Karpas-422 (cell line): Measurements from ENCODE around the gene RPL5. TPM values are rescaled to one million over a fixed set of nuclear protein-coding genes. Genes with fewer than 3 reads are reported as not detected.

Experiments used
- DNase-seq: peaks from one replicate; pipeline ENCODE4 v3.0.0-alpha.2; 2015
- H2AFZ ChIP-seq: fragments of 200-600 bp; sonication (generic); 2 replicates; pipeline ENCODE4 v1.6.1; 2014; ENCODE audit warnings: antibody characterized with exemption, low read length, mixed read lengths
- H3K27ac ChIP-seq: fragments of 200-600 bp; sonication (generic); 2 replicates; pipeline ENCODE4 v1.5.1; 2014; ENCODE audit warnings: mild to moderate bottlenecking, low read length, moderate library complexity
- H3K27me3 ChIP-seq: fragments of 200-600 bp; sonication (generic); 2 replicates; pipeline ENCODE4 v1.6.1; 2014; ENCODE audit warnings: low read length, mixed read lengths
- H3K36me3 ChIP-seq: fragments of 200-600 bp; sonication (generic); 2 replicates; pipeline ENCODE4 v1.6.1; 2014; ENCODE audit warnings: low read length, mixed read lengths; ENCODE audit not compliant: insufficient read depth
- H3K4me1 ChIP-seq: fragments of 200-600 bp; sonication (generic); 2 replicates; pipeline ENCODE4 v1.6.1; 2014; ENCODE audit warnings: mild to moderate bottlenecking, low read length, mixed read lengths
- H3K4me2 ChIP-seq: fragments of 200-600 bp; sonication (generic); 2 replicates; pipeline ENCODE4 v1.6.1; 2014; ENCODE audit warnings: low read length, low read depth, mild to moderate bottlenecking; ENCODE audit not compliant: poor library complexity, severe bottlenecking
- H3K4me3 ChIP-seq: fragments of 200-600 bp; sonication (generic); 2 replicates; pipeline ENCODE4 v1.5.1; 2014; ENCODE audit warnings: mild to moderate bottlenecking, antibody characterized with exemption, low read length, mixed read lengths
- H3K79me2 ChIP-seq: fragments of 200-600 bp; sonication (generic); 2 replicates; pipeline ENCODE4 v1.6.1; 2014; ENCODE audit warnings: mild to moderate bottlenecking, low read length, mixed read lengths
- H3K9ac ChIP-seq: fragments of 200-600 bp; sonication (generic); 2 replicates; pipeline ENCODE4 v1.6.0; 2014; ENCODE audit warnings: low read length
- H3K9me2 ChIP-seq: fragments of 200-600 bp; sonication (generic), shearing (Covaris generic); replicated peaks from 2 replicates; pipeline ENCODE4 v1.6.0; 2014; ENCODE audit warnings: mild to moderate bottlenecking, low read length, moderate library complexity; ENCODE audit not compliant: insufficient read depth
- H3K9me3 ChIP-seq: fragments of 300-700, 200-600 bp; sonication (generic); 2 replicates; pipeline ENCODE4 v1.6.1; 2014; ENCODE audit warnings: low read length, mixed read lengths
- H4K20me1 ChIP-seq: fragments of 200-600 bp; sonication (generic); 2 replicates; pipeline ENCODE4 v1.6.1; 2014; ENCODE audit warnings: mild to moderate bottlenecking, antibody characterized with exemption, low read length, low read depth; ENCODE audit not compliant: insufficient read depth
- total RNA-seq: library from RNA; depleted of rRNA; stranded (reverse); fragments of >200 nt; shearing (Covaris generic); gene quantifications from 2 replicates; pipeline ENCODE4 v1.2.3, GENCODE V29; 2014; ENCODE audit warnings: low replicate concordance

Gene RPL5
- total RNA-seq, 1 experiment from 2014 or later, result 2,490 TPM

DNA sequence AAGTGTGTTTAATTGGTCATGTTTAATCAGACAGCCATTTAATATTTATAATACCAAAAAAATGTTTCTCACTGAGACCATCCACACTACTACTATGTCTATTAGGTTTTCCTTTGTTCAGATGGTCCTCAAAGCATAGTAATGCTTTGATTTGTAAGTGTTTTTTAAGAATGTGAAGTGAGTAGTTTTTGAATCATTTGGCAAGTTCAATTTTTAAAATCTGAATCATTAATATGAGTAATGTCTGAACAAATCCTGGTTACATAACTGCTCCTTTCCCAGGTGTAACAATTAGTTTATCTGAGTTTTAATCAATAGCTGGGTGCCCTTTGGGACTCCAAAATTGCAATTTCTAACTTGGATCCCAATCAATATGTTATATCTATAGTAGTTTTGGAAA is 23.5 kb upstream of the RPL5 start:
- H3K27me3 ChIP-seq, result no peaks in the 10 kb centered on the region
- no peak overlapping the region for H3K4me2 ChIP-seq
- no peak overlapping the region for H2AFZ ChIP-seq
- H3K27ac ChIP-seq, result no peak overlapping the region
- H3K4me1 ChIP-seq, result no peaks in the 10 kb centered on the region
- no peak for DNase-seq
- no peaks in the 10 kb centered on the region for H3K9me2 ChIP-seq
- H3K36me3 ChIP-seq, result no peaks in the 10 kb centered on the region
- no peaks in the 10 kb centered on the region for H4K20me1 ChIP-seq
- no peak overlapping the region for H3K4me3 ChIP-seq
- H3K79me2 ChIP-seq, result no peaks in the 10 kb centered on the region
- H3K9ac ChIP-seq, result no peak overlapping the region
- H3K9me3 ChIP-seq, result no peaks in the 10 kb centered on the region

- H3K4me3 ChIP-seq, result no peak overlapping the region
- H3K27ac ChIP-seq, result no peak overlapping the region
- H3K9me2 ChIP-seq, result no peaks in the 10 kb centered on the region
- H3K9ac ChIP-seq, result no peak overlapping the region
- no peaks in the 10 kb centered on the region for H3K27me3 ChIP-seq
- H3K36me3 ChIP-seq, result no peaks in the 10 kb centered on the region
- no peaks in the 10 kb centered on the region for H3K79me2 ChIP-seq
- H2AFZ ChIP-seq, result no peak overlapping the region
- no peaks in the 10 kb centered on the region for H4K20me1 ChIP-seq
- no peaks in the 10 kb centered on the region for H3K4me1 ChIP-seq
- DNase-seq, result no peak
- no peak overlapping the region for H3K4me2 ChIP-seq
- H3K9me3 ChIP-seq, result no peaks in the 10 kb centered on the region
Observed at GRCh38 chr1:92816732-92817131, 15.1 kb upstream of the RPL5 start.

DNA sequence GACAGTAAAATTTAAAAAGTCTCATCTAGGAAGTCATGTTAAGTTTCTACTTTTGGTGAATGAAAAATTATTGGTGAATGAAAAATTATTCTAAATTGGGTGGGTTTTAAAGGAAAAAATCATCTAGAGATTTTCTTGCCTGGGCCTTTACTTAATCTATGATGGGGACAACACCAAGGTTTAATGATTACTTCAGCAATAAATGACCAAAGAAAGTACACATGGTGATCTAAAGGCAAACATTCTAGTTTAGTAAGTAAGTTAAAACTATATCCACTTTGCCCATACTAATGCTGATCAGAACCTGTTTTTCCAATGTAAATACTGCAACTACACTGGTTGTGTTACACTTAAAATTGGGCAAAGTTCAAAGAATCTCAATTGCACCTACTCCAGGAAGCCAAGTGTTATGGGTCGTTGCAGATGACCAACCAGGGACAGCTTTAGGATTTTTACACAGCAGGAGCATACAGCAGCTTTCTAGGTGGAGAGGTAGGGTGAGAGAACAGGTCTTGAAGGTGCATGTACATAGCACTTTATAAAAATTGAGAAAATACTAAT is 14.6 kb upstream of the RPL5 start:
- Histone ChIP-seq H3K9me2 (no peaks in the 10 kb centered on the region), H4K20me1 (no peaks in the 10 kb centered on the region), H3K27ac (no peak overlapping the region), H3K9ac (no peak overlapping the region), H2AFZ (no peak overlapping the region), H3K4me3 (no peak overlapping the region), H3K27me3 (no peaks in the 10 kb centered on the region), H3K4me1 (no peaks in the 10 kb centered on the region), H3K9me3 (no peaks in the 10 kb centered on the region), H3K4me2 (no peak overlapping the region), H3K79me2 (no peaks in the 10 kb centered on the region), H3K36me3 (no peaks in the 10 kb centered on the region)
- DNase-seq, result no peak

DNA sequence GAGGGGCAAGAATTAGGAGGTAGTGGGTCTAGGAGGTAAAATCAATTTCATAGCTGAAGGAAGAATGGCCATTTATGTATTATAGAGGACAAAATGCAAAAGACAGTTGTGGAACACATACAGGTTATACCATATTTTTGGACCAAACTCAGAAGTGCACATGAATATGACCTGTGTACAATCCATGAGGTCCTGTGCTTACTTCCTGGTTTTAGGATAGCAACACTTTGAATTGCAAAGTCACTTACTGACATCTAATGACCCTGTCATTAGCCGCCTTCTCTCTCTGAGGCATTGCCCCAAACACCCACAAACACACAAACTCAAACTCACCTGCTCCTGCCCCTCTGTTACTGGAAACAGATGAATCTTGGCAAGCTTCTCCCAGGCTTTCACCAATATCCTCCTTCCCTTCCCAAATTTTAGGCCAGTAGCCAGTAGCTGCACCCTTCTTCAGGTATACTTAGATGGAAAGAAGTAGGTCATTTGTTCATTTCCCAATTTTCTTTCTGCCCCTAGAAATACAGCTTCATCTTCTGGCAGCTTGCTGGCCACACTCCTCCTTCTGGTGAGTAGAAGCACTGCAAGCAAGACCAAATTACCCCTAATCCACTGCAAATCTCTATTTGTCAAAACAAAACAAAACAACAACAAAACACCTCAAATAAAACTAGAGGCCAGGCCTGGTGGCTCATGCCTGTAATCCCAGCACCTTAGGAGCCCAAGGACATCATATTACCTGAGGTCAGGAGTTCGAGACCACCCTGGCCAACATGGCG is 13.7 kb upstream of the RPL5 start:
- Histone ChIP-seq H3K27me3 (no peaks in the 10 kb centered on the region), H4K20me1 (no peaks in the 10 kb centered on the region), H3K4me2 (no peak overlapping the region), H3K4me1 (no peaks in the 10 kb centered on the region), H3K4me3 (no peak overlapping the region), H3K79me2 (no peaks in the 10 kb centered on the region), H3K9me2 (no peaks in the 10 kb centered on the region), H2AFZ (no peak overlapping the region), H3K36me3 (no peaks in the 10 kb centered on the region), H3K9me3 (no peaks in the 10 kb centered on the region), H3K27ac (no peak overlapping the region), H3K9ac (no peak overlapping the region)
- DNase-seq, result peak; percentile 71

DNA sequence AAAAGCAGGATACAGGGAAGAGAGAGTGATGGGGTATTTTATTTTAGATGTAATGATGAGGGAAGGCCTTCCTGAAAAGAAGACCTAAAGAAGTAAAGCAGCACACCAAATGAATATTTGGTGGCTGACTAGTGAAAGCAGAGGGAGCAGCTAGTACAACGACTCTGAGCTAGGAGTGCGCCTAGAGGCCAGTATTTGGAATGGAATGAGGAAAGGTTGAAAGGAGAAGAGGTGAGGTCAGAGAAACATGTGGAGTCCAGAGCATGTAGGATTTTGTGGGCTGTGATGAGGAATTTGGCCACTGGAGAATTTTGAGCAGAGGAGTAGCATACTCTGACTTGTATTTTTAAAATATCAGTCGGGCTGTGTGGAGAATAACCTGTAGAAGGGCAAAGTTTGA is 11.8 kb upstream of the RPL5 start:
- Histone ChIP-seq H3K9me2 (no peaks in the 10 kb centered on the region), H3K27ac (no peak overlapping the region), H3K4me1 (no peaks in the 10 kb centered on the region), H3K4me3 (no peak overlapping the region), H3K4me2 (no peak overlapping the region), H3K27me3 (no peaks in the 10 kb centered on the region), H4K20me1 (no peaks in the 10 kb centered on the region), H3K9ac (no peak overlapping the region), H3K79me2 (no peaks in the 10 kb centered on the region), H2AFZ (no peak overlapping the region), H3K36me3 (no peaks in the 10 kb centered on the region), H3K9me3 (no peaks in the 10 kb centered on the region)
- no peak for DNase-seq

DNA sequence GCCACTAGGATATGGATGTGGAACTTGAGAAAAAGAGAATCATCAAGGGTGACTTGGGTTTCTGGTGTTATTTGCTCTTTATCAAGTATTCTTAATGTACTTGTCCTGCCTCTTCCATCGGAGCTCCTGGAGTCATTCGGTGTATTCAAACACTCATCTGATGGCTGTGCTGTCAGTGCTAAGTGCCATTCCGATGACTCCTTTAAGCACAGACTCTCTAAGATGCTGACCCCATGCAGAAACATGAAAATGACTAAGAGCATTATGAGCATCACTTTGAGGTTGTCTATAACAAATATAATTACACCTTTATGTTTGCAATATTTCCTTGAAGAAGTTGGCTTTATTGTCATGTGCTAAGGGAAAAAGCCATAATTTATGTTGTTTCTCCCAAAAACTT is 11.3 kb upstream of the RPL5 start:
- no peaks in the 10 kb centered on the region for H3K79me2 ChIP-seq
- DNase-seq, result no peak
- no peaks in the 10 kb centered on the region for H3K9me3 ChIP-seq
- no peaks in the 10 kb centered on the region for H4K20me1 ChIP-seq
- no peaks in the 10 kb centered on the region for H3K9me2 ChIP-seq
- no peak overlapping the region for H3K4me3 ChIP-seq
- no peaks in the 10 kb centered on the region for H3K36me3 ChIP-seq
- no peaks in the 10 kb centered on the region for H3K27me3 ChIP-seq
- H2AFZ ChIP-seq, result no peak overlapping the region
- no peaks in the 10 kb centered on the region for H3K4me1 ChIP-seq
- no peak overlapping the region for H3K27ac ChIP-seq
- H3K9ac ChIP-seq, result no peak overlapping the region
- H3K4me2 ChIP-seq, result no peak overlapping the region

- H3K27me3 ChIP-seq, result no peaks in the 10 kb centered on the region
- no peaks in the 10 kb centered on the region for H3K79me2 ChIP-seq
- H3K4me1 ChIP-seq, result no peaks in the 10 kb centered on the region
- no peaks in the 10 kb centered on the region for H4K20me1 ChIP-seq
- no peak overlapping the region for H2AFZ ChIP-seq
- H3K9ac ChIP-seq, result no peak overlapping the region
- H3K9me3 ChIP-seq, result no peaks in the 10 kb centered on the region
- H3K4me3 ChIP-seq, result no peak overlapping the region
- no peak for DNase-seq
- no peak overlapping the region for H3K4me2 ChIP-seq
- H3K36me3 ChIP-seq, result no peaks in the 10 kb centered on the region
- H3K9me2 ChIP-seq, result no peaks in the 10 kb centered on the region
- no peak overlapping the region for H3K27ac ChIP-seq
Observed at GRCh38 chr1:92822879-92823278, 9.0 kb upstream of the RPL5 start.

DNA sequence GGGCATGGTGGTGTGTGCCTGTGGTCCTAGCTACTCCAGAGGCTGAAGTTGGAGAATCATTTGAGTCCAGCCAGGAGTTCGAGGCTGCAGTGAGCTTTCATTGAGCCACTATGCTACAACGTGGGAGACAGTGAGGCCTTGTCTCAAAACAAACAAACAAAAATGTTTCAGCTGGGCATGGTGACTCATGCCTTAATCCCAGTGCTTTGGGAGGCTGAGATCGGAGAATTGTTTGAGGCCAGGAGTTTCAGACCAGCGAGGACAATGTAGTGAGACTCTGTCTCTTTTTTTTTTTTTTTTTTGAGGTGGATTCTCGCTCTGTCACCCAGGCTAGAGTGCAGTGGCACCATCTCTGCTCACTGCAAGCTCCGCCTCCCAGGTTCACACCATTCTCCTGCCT is 5.0 kb upstream of the RPL5 start:
- Histone ChIP-seq H3K4me3 (no peak overlapping the region), H3K9me2 (no peaks in the 10 kb centered on the region), H3K27ac (no peak overlapping the region), H3K4me1 (peaks cover 7% of the 10 kb centered on the region), H3K79me2 (no peaks in the 10 kb centered on the region), H2AFZ (no peak overlapping the region), H3K9me3 (no peaks in the 10 kb centered on the region), H3K36me3 (no peaks in the 10 kb centered on the region), H3K9ac (no peak overlapping the region), H4K20me1 (no peaks in the 10 kb centered on the region), H3K4me2 (no peak overlapping the region), H3K27me3 (no peaks in the 10 kb centered on the region)
- DNase-seq, result no peak
